MM.1S (cell line): Measurements from ENCODE around the gene CD47.

Source experiments
- EZH2phosphoT487 ChIP-seq: fragments of 300-600 bp; sonication (generic); IDR thresholded peaks from 2 replicates; pipeline ENCODE4 v1.6.1; 2018; ENCODE audit warnings: antibody characterized with exemption, low read length
- TF ChIP-seq, protein P1 (sequence below): fragments of 300-600 bp; sonication (generic); IDR thresholded peaks from 2 replicates; pipeline ENCODE4 v1.5.1; 2016; ENCODE audit warnings: antibody characterized with exemption, low read length, mixed read lengths

DNA sequence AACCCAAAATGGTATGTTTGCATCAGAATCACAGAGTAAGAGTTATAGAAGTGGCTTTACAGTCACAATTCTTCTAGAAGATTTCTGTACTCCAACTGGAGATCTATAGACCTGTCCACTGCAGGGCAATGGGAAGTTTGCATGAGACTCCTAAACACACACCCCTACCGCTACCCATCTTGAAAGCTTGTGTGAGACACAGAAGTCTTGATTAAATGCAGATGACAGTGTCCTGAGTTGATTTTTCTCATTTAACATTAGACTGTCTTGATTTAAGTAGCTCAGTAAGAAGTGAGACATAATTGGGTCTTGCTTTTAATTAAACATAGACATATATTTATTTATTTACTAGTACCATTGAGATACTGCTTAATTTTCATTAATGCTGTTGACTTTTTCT, 54.4 kb downstream of the CD47 start:
- TF ChIP-seq, protein P1, sequence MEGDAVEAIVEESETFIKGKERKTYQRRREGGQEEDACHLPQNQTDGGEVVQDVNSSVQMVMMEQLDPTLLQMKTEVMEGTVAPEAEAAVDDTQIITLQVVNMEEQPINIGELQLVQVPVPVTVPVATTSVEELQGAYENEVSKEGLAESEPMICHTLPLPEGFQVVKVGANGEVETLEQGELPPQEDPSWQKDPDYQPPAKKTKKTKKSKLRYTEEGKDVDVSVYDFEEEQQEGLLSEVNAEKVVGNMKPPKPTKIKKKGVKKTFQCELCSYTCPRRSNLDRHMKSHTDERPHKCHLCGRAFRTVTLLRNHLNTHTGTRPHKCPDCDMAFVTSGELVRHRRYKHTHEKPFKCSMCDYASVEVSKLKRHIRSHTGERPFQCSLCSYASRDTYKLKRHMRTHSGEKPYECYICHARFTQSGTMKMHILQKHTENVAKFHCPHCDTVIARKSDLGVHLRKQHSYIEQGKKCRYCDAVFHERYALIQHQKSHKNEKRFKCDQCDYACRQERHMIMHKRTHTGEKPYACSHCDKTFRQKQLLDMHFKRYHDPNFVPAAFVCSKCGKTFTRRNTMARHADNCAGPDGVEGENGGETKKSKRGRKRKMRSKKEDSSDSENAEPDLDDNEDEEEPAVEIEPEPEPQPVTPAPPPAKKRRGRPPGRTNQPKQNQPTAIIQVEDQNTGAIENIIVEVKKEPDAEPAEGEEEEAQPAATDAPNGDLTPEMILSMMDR, result no peak
- no peak for TF ChIP-seq EZH2phosphoT487
